Endothelial cell of umbilical vein (primary cell): Measurements from ENCODE around the gene CALCOCO1. TPM values are rescaled to one million over a fixed set of nuclear protein-coding genes. Genes with fewer than 3 reads are reported as not detected.

ENCODE experiments used
- BruUV-seq: library from RNA; stranded (reverse); fragments of 400-500 nt; replicated peaks from 2 replicates; lab custom pipeline; 2021; lab: Mats Ljungman, UMichigan
- CTCF ChIA-PET: fragments of 300-600, 350-600 bp; sonication (Branson Sonifier 250); formaldehyde crosslinking; loops from one replicate; lab custom pipeline; 2021; ENCODE audit warnings: antibody characterized with exemption, inconsistent platforms; lab: Charles Lee
- POLR2A ChIA-PET: fragments of 300-600, 350-600 bp; sonication (Branson Sonifier 250); formaldehyde crosslinking; loops from one replicate; lab custom pipeline; 2021; ENCODE audit warnings: antibody characterized with exemption, inconsistent platforms; lab: Charles Lee
- DNase-seq: peaks from one replicate; pipeline ENCODE4 v3.0.0-alpha.2; 2011; ENCODE audit warnings: low read depth, low spot score
- FAIRE-seq: peaks from 2 replicates; lab custom pipeline; 2011; peaks lifted over from hg19 to GRCh38; lab: Jason Lieb, UNC
- H2AFZ ChIP-seq: 2 replicates; pipeline ENCODE4 v1.6.0; 2012; ENCODE audit warnings: low read depth, low read length, control low read depth, inconsistent platforms
- H3K27ac ChIP-seq: 2 replicates; pipeline ENCODE4 v1.5.1; 2011; ENCODE audit warnings: low read depth, mild to moderate bottlenecking, control low read depth, low read length, moderate library complexity; ENCODE audit not compliant: insufficient read depth
- H3K27me3 ChIP-seq, 2 experiments: 2 replicates each; pipeline versions ENCODE4 v1.6.0 to v1.6.1; 2011; ENCODE audit warnings: low read length in 2 of 2, mixed read lengths in 1 of 2; ENCODE audit not compliant: control insufficient read depth in 2 of 2, insufficient read depth in 2 of 2
- H3K36me3 ChIP-seq, 2 experiments: 2 replicates in 1 of 2; 3 replicates in 1 of 2; pipeline ENCODE4 v1.5.1; 2011; ENCODE audit warnings: low read length in 2 of 2, mild to moderate bottlenecking in 1 of 2, moderate library complexity in 1 of 2; ENCODE audit not compliant: control insufficient read depth in 2 of 2, insufficient read depth in 2 of 2; ENCODE audit errors: extremely low read depth in 1 of 2
- H3K4me1 ChIP-seq: 3 replicates; pipeline ENCODE4 v1.5.1; 2011; ENCODE audit warnings: mild to moderate bottlenecking, low read length; ENCODE audit not compliant: control insufficient read depth, insufficient read depth; ENCODE audit errors: extremely low read depth
- H3K4me2 ChIP-seq: 2 replicates; pipeline ENCODE4 v1.6.1; 2011; ENCODE audit warnings: low read length, control low read depth, mixed read lengths; ENCODE audit not compliant: insufficient read depth
- H3K4me3 ChIP-seq, 3 experiments: fragments of 200-600 bp in 1 of 3; sonication (generic), shearing (Covaris generic) in 1 of 3; replicated peaks in 1 of 3; 2 replicates each; pipeline ENCODE4 v1.5.1; 2011 to 2016; ENCODE audit warnings: control low read depth in 3 of 3, low read length in 3 of 3, mild to moderate bottlenecking in 2 of 3, inconsistent platforms in 1 of 3, low read depth in 1 of 3, moderate library complexity in 1 of 3; ENCODE audit not compliant: insufficient read depth in 1 of 3
- H3K79me2 ChIP-seq: 2 replicates; pipeline ENCODE4 v1.6.0; 2012; ENCODE audit warnings: low read length, inconsistent platforms; ENCODE audit not compliant: control insufficient read depth, insufficient read depth
- H3K9ac ChIP-seq: replicated peaks from 2 replicates; pipeline ENCODE3; 2011; ENCODE audit warnings: low read length, control low read depth; ENCODE audit not compliant: insufficient read depth; ENCODE audit errors: extremely low read depth
- H3K9me1 ChIP-seq: replicated peaks from 3 replicates; pipeline ENCODE4 v1.6.0; 2011; ENCODE audit warnings: mild to moderate bottlenecking, low read length; ENCODE audit not compliant: control insufficient read depth, insufficient read depth; ENCODE audit errors: extremely low read depth
- H3K9me3 ChIP-seq: replicated peaks from 2 replicates; pipeline ENCODE4 v1.5.1; 2012; ENCODE audit warnings: low read length, inconsistent platforms; ENCODE audit not compliant: control insufficient read depth, insufficient read depth
- H4K20me1 ChIP-seq: replicated peaks from 2 replicates; pipeline ENCODE3; 2011; ENCODE audit warnings: mild to moderate bottlenecking, low read length; ENCODE audit not compliant: control insufficient read depth, insufficient read depth; ENCODE audit errors: extremely low read depth
- CTCF ChIP-seq, 2 donors: IDR thresholded peaks; 1 replicate in 1 of 2; 2 replicates in 1 of 2; pipeline ENCODE4 v1.5.1; 2011; ENCODE audit warnings: low read length in 2 of 2, mild to moderate bottlenecking in 2 of 2, moderate library complexity in 2 of 2, control low read depth in 1 of 2, inconsistent platforms in 1 of 2, low read depth in 1 of 2; ENCODE audit not compliant: insufficient read depth in 1 of 2; ENCODE audit errors: extremely low read depth in 1 of 2
- EZH2 ChIP-seq: IDR thresholded peaks from 2 replicates; pipeline ENCODE4 v1.6.1; 2012; ENCODE audit warnings: borderline replicate concordance, low read depth, mild to moderate bottlenecking, moderate library complexity, low read length, inconsistent platforms; ENCODE audit not compliant: severe bottlenecking
- FOS ChIP-seq: IDR thresholded peaks from 2 replicates; pipeline ENCODE4 v1.6.1; 2011; ENCODE audit warnings: mild to moderate bottlenecking, low read length, moderate library complexity, borderline replicate concordance; ENCODE audit not compliant: insufficient read depth
- GATA2 ChIP-seq: IDR thresholded peaks from 2 replicates; pipeline ENCODE4 v1.7.0; 2011; ENCODE audit warnings: low read depth, mild to moderate bottlenecking, moderate library complexity, mixed read lengths, low read length; ENCODE audit not compliant: insufficient read length, insufficient read depth
- JUN ChIP-seq: IDR thresholded peaks from 2 replicates; pipeline ENCODE4 v1.6.1; 2011; ENCODE audit warnings: borderline replicate concordance, low read depth; ENCODE audit not compliant: insufficient read length, insufficient read depth
- MAX ChIP-seq: IDR thresholded peaks from 2 replicates; pipeline ENCODE4 v1.6.1; 2011; ENCODE audit not compliant: insufficient read depth, insufficient read length
- MYC ChIP-seq: IDR thresholded peaks from one replicate; pipeline ENCODE4 v1.6.1; 2011; ENCODE audit warnings: mild to moderate bottlenecking, low read depth, low read length
- POLR2A ChIP-seq: IDR thresholded peaks from 2 replicates; pipeline ENCODE4 v1.6.1; 2012; ENCODE audit warnings: low read depth, mild to moderate bottlenecking, control low read depth, low read length
- POLR2AphosphoS5 ChIP-seq: IDR thresholded peaks from 2 replicates; pipeline ENCODE4 v1.6.1; 2012; ENCODE audit warnings: low read depth, mild to moderate bottlenecking, control low read depth, low read length, moderate library complexity; ENCODE audit not compliant: insufficient read depth
- dilution Hi-C: fragments of 300-500 bp; cut with MboI; formaldehyde crosslinking; loops from one replicate; pipeline ENCODE4 v1.15.0; 2019; ENCODE audit warnings: low sequenced_read_pairs; ENCODE audit not compliant: extremely low pct_ligation_motif_present
- intact Hi-C: fragments of 100-400 bp; cut with micrococcal nuclease; formaldehyde crosslinking; loops from one replicate; pipeline ENCODE4 v1.10.0; 2022
- polyA plus RNA-seq, 4 experiments: library from polyadenylated mRNA; depleted of rRNA in 3 of 4; stranded (reverse) in 3 of 4; unstranded in 1 of 4; fragments of >200 nt; gene quantifications; 2 replicates each; pipeline versions ENCODE4 v1.2.1 to v1.2.3, GENCODE V29; 2011 to 2012; ENCODE audit warnings: missing spikeins in 1 of 4
- total RNA-seq: library from RNA; stranded (reverse); gene quantifications from 2 replicates; pipeline ENCODE4 v1.2.3, GENCODE V29; 2021

CALCOCO1 gene
- total and polyA plus RNA-seq, 2 donors (not counting 3 experiments of a cell fraction or from before 2014, with no cell fraction given), result 70.9 to 135 TPM

GRCh38 chr12:53725824-53726223 is 1.4 kb downstream of the CALCOCO1 start:
- no peak for FAIRE-seq
- H3K4me1 ChIP-seq, result peaks cover 14% of the 10 kb centered on the region
- no peak overlapping the region for H3K27ac ChIP-seq
- no peak overlapping the region for H3K4me3 ChIP-seq
- ChIA-PET POLR2A (no interaction called here), CTCF (interaction anchor here (0.8 to 4.8 kb wide), 3 partner anchors 18 to 24 kb away, joined by 3 to 34 read pairs (median 27); no protein-coding TSS in a partner anchor)
- peaks cover 0 to 30% of the 10 kb centered on the region in 2 experiments for H3K36me3 ChIP-seq
- intact Hi-C loops, result loop anchor here (2.0 kb wide), 1 partner anchor 21 kb away; no protein-coding TSS in a partner anchor
- no peaks in the 10 kb centered on the region for H3K9me1 ChIP-seq
- peak overlapping the region; percentile 72 for H3K4me2 ChIP-seq
- no peaks in the 10 kb centered on the region for H4K20me1 ChIP-seq
- TF ChIP-seq POLR2A (no peak), MAX (no peak), MYC (no peak), FOS (no peak), CTCF (IDR thresholded peaks at IDR 0.05; ENCODE audit: extremely low read depth in 1 of 2, insufficient read depth in 1 of 2, low read depth in 1 of 2, low read length in 2 of 2) (no peak), POLR2AphosphoS5 (no peak), GATA2 (no peak), EZH2 (no peak), JUN (no peak)
- no peak overlapping the region for H2AFZ ChIP-seq
- no peak for DNase-seq
- dilution Hi-C loops, result no loop called here
- H3K27me3 ChIP-seq, result peaks cover 0 to 3% of the 10 kb centered on the region in 2 experiments
- BruUV-seq, result no TSS peak
- no peaks in the 10 kb centered on the region for H3K79me2 ChIP-seq
- H3K9me3 ChIP-seq, result no peaks in the 10 kb centered on the region
- no peak overlapping the region for H3K9ac ChIP-seq
